Ovary (tissue), 3 donors: ENCODE measurements around the gene SLC4A2.

Source experiments
- POLR2A ChIP-seq: fragments of 450-650 bp; IDR thresholded peaks from one replicate; pipeline ENCODE4 v1.6.1; 2017; ENCODE audit warnings: antibody characterized with exemption, mild to moderate bottlenecking, moderate library complexity
- TF ChIP-seq, protein P1 (sequence below), 3 donors: fragments of 450-650 bp in 2 of 3; fragments of 200-600 bp in 1 of 3; IDR thresholded peaks; one replicate each; pipeline versions ENCODE4 v1.5.1 to v1.8.0; 2016 to 2022; ENCODE audit warnings: antibody characterized with exemption in 3 of 3, mild to moderate bottlenecking in 1 of 3
- donor health status: DM: no; HTN: no; CAD: no.

DNA sequence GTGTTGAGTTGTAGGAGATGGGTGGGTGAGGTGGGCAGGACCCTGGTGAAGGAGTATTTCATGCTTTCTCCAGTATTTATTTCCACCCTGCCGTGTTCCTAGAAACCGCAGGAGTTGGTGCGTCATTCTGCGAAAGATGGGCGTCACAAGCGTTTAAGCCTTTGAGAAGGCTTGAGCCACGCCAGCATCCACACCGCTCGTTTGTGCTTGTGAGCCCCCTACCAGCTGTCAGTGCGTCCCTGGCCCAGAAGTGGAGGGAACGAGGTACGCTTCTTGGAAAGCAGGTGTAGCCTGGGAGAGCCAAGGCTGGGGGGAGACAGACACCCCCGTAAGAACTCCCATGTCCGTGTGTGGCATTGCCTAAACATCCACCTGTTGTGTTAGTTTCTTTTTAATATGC is 32.6 kb downstream of the SLC4A2 start:
- TF ChIP-seq, protein P1, sequence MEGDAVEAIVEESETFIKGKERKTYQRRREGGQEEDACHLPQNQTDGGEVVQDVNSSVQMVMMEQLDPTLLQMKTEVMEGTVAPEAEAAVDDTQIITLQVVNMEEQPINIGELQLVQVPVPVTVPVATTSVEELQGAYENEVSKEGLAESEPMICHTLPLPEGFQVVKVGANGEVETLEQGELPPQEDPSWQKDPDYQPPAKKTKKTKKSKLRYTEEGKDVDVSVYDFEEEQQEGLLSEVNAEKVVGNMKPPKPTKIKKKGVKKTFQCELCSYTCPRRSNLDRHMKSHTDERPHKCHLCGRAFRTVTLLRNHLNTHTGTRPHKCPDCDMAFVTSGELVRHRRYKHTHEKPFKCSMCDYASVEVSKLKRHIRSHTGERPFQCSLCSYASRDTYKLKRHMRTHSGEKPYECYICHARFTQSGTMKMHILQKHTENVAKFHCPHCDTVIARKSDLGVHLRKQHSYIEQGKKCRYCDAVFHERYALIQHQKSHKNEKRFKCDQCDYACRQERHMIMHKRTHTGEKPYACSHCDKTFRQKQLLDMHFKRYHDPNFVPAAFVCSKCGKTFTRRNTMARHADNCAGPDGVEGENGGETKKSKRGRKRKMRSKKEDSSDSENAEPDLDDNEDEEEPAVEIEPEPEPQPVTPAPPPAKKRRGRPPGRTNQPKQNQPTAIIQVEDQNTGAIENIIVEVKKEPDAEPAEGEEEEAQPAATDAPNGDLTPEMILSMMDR (IDR thresholded peaks at IDR 0.05): no peak
- no peak for TF ChIP-seq POLR2A
